Thoracic aorta (tissue), 2 donors: ENCODE measurements around the gene GALNT12. TPM values are rescaled to one million over a fixed set of nuclear protein-coding genes. Genes with fewer than 3 reads are reported as not detected.

Experiments
- ATAC-seq: fragments of 150-250 bp; one replicate; pipeline ENCODE4 v1.8.0; 2017; ENCODE audit warnings: low read depth; ENCODE audit not compliant: insufficient number of reproducible peaks, low FRiP score
- DNase-seq: peaks from one replicate; pipeline ENCODE4 v3.0.0-alpha.2; 2020; ENCODE audit warnings: low spot score
- H3K27ac ChIP-seq, 2 donors: fragments of 200-600 bp; sonication (generic); 1 replicate in 1 of 2; 2 replicates in 1 of 2; pipeline ENCODE4 v1.5.1; 2016; ENCODE audit warnings: mild to moderate bottlenecking in 2 of 2, moderate library complexity in 2 of 2
- H3K27me3 ChIP-seq: fragments of 200-600 bp; sonication (generic); replicated peaks from 2 replicates; pipeline ENCODE4 v1.6.0; 2016; ENCODE audit warnings: mild to moderate bottlenecking; ENCODE audit not compliant: insufficient read depth
- H3K36me3 ChIP-seq: fragments of 200-600 bp; sonication (generic); one replicate; pipeline ENCODE4 v1.5.1; 2016
- H3K4me1 ChIP-seq, 2 donors: fragments of 200-600 bp; sonication (generic); 1 replicate in 1 of 2; 2 replicates in 1 of 2; pipeline versions ENCODE4 v1.5.1 to v1.6.0; 2016; ENCODE audit warnings: low read depth in 2 of 2, mild to moderate bottlenecking in 1 of 2; ENCODE audit not compliant: control insufficient read depth in 1 of 2
- H3K4me3 ChIP-seq: fragments of 200-600 bp; sonication (generic); 2 replicates; pipeline ENCODE4 v1.5.1; 2016; ENCODE audit warnings: mild to moderate bottlenecking
- H3K9me3 ChIP-seq: fragments of 200-600 bp; sonication (generic); 2 replicates; pipeline ENCODE4 v1.5.1; 2016
- CTCF ChIP-seq: fragments of 200-600 bp; sonication (generic); IDR thresholded peaks from one replicate; pipeline ENCODE4 v1.5.1; 2019; ENCODE audit warnings: antibody characterized with exemption
- total RNA-seq, 2 donors: library from RNA; depleted of rRNA; stranded (reverse); fragments of >200 nt; gene quantifications; one replicate each; pipeline versions ENCODE4 v1.1.0 to v1.2.3, GENCODE V29; 2016

GALNT12 gene
- total RNA-seq, 2 donors from 2014 or later: 6.8 to 30.1 TPM

GRCh38 chr9:98875536-98875935, 68.1 kb downstream of the GALNT12 start:
- ATAC-seq (no peak), DNase-seq (no peak)
- peaks cover 10 to 23% of the 10 kb centered on the region in 2 donors for H3K4me1 ChIP-seq
- H3K36me3 ChIP-seq: no peaks in the 10 kb centered on the region
- no peaks in the 10 kb centered on the region for H3K9me3 ChIP-seq
- no peak for TF ChIP-seq CTCF
- no peak overlapping the region for H3K27ac ChIP-seq
- no peaks in the 10 kb centered on the region for H3K27me3 ChIP-seq
- no peak overlapping the region for H3K4me3 ChIP-seq

GRCh38 chr9:98877311-98877710, 69.8 kb downstream of the GALNT12 start:
- H3K9me3 ChIP-seq: no peaks in the 10 kb centered on the region
- no peak for TF ChIP-seq CTCF
- no peak overlapping the region for H3K4me3 ChIP-seq
- no peak for ATAC-seq
- H3K27ac ChIP-seq: no peak overlapping the region
- H3K4me1 ChIP-seq: peaks cover 11 to 28% of the 10 kb centered on the region in 2 donors
- H3K27me3 ChIP-seq: no peaks in the 10 kb centered on the region
- no peaks in the 10 kb centered on the region for H3K36me3 ChIP-seq
- no peak for DNase-seq

GRCh38 chr9:98879094-98879962, 71.9 kb downstream of the GALNT12 start:
- Histone ChIP-seq H3K27me3 (no peaks in the 10 kb centered on the region), H3K4me3 (no peak overlapping the region), H3K4me1 (peaks cover 9 to 21% of the 10 kb centered on the region in 2 donors), H3K27ac (no peak overlapping the region), H3K36me3 (no peaks in the 10 kb centered on the region), H3K9me3 (no peaks in the 10 kb centered on the region)
- DNase-seq: no peak
- ATAC-seq: no peak
- TF ChIP-seq CTCF: no peak

GRCh38 chr9:98879963-98880310, 72.5 kb downstream of the GALNT12 start:
- H3K27me3 ChIP-seq: no peaks in the 10 kb centered on the region
- DNase-seq: no peak
- no peak for ATAC-seq
- H3K4me3 ChIP-seq: no peak overlapping the region
- TF ChIP-seq CTCF: no peak
- H3K36me3 ChIP-seq: no peaks in the 10 kb centered on the region
- H3K9me3 ChIP-seq: no peaks in the 10 kb centered on the region
- peaks cover 9 to 22% of the 10 kb centered on the region in 2 donors for H3K4me1 ChIP-seq
- H3K27ac ChIP-seq: no peak overlapping the region

GRCh38 chr9:98880311-98881015, 73.0 kb downstream of the GALNT12 start:
- H3K4me3 ChIP-seq: no peak overlapping the region
- H3K27ac ChIP-seq: no peak overlapping the region
- DNase-seq (no peak), ATAC-seq (no peak)
- H3K27me3 ChIP-seq: no peaks in the 10 kb centered on the region
- H3K4me1 ChIP-seq: peaks cover 9 to 22% of the 10 kb centered on the region in 2 donors
- no peaks in the 10 kb centered on the region for H3K36me3 ChIP-seq
- no peaks in the 10 kb centered on the region for H3K9me3 ChIP-seq
- no peak for TF ChIP-seq CTCF
